DMS79 treated with DMSO at 0.1 percent for 48 hours (cell line): ENCODE data around the gene SLC7A4.
A peak's percentile ranks its signal among the peaks of the same experiment; 100 is the strongest.
"Not testable (repeated sequence)": the region's sequence is repeated elsewhere in the genome, so short reads cannot be mapped to it uniquely, and the experiment has no call there.

Experiments used
- DNase-seq: peaks from one replicate; lab custom pipeline; 2025; lab: John Stamatoyannopoulos, UW

The SLC7A4 gene

DNA sequence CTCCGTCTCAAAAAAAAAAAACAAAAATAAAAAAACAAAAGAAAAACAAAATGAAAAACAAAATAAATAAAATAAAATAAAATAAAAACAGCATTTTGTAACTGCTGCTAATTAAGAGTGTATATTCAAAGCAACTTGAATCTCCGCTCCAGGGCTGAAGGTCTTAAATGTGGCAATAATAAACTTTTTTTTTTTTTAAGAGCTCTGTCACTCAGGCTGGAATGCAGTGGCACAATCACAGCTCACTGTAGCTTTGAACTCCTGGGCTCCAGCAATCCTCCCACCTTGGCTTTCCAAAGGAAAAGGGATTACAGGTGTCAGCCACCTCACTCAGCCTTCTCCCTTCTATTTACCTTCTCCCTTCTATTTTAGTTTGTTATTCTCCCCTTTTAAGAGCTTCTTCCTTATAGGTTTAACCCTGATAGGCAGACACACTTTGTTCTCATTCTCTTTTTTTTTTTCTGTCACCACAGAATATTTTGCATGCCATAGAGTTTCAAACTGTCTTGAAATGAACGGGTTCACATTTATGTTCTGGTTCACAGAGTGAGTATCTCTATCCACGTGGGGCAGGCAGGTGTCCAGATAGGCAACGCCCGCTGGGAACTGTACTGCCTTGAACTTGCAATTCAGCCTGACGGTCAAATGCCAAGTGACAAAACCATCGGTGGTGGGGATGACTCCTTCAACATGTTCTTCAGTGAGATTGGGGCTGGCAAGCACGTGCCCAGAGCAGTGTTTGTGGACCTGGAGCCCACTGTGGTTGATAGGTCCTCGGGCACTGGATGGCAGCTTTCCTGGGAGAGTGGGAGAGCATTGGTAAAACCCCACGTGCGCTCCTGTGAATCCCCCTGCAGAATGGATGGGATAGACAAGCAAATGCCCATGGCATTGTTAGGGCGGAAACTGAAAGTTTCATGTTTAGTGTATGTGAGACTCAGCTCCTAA, 32.8 kb upstream of the SLC7A4 start:
- DNase-seq = no peak

DNA sequence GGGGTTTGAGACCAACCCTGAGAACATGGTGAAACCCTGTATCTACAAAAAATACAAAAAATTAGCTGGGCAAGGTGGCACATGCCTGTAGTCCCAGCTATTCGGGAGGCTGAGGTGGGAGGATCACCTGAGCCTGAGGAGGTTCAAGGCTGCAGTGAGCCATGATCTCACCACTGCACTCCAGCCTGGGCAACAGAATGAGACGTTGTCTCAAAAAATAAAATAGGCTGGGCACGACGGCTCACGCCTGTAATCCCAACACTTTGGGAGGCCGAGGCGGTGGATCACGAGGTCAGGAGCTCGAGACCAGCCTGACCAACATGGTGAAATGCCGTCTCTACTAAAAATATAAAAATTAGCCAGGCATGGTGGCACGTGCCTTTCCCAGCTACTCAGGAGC, 32.1 kb upstream of the SLC7A4 start:
- not testable (repeated sequence) for DNase-seq

DNA sequence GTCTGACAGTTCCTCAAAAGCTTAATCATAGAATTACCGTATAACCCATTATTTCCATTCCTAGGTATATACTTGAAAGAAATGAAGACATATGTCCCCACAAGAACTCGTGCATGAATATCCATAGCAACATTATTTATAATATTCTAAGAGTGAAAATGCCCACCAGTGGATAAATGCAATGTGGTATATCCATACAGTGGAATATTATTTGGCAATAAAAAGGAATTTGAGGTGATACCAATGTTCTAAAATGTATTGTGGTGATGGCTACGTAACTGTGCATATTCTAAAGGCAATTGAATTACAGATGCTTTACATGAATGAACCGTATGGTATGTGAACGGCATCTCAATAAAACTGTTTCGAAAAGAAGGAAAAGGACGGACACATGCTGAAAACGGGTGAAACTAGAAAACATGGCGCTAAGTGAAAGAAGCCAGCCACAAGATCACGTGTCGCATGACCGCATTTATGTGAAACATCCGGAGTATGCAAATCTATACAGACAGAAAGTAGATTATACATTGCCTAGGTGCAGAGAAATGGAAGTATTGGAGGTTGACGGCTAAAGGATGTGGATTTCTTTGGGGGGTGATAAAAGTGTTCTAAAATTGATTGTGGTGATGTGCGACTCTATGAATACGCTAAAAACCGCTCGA, 29.4 kb upstream of the SLC7A4 start:
- not testable (repeated sequence) for DNase-seq

DNA sequence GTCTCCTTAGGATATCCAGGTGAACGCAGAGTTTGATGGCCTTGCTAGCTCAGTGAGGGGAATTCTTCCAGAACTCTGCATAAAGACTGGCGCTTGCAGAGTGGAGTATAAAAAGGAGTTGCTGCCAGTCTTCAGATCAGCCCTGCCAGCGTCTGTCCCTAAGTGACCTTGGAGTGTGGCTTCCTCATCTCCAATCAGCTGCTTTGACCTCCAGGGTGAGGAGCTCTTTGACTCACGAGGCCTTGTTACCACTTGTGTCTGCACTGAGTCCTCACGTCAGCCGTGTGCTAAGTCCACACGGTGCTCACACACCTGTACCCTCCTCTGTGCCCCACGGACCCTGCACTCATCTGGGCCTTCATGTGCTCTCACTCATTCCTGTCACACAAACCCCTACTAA, 28.0 kb upstream of the SLC7A4 start:
- not testable (repeated sequence) for DNase-seq

DNA sequence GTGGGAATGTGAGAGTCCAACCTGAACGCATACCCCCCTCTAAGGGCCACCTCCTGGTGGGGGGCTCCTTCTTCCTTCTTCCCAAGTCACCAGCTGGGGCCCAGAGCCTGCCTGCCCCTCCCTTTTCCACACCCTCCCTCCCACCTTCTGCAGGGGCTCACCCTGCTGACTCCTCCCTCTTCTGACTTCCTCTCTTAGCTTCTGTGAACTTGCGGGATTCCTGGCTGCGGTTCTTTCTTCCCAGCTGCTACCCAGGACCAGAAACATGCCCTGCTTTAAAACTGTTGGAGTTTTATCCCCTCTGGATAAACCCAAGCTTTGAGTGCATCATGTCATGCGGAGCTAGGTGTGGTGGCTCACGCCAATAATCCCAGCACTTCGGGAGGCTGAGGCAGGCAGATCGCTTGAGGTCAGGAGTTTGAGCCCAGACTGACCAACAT, 23.5 kb upstream of the SLC7A4 start:
- no peak for DNase-seq

DNA sequence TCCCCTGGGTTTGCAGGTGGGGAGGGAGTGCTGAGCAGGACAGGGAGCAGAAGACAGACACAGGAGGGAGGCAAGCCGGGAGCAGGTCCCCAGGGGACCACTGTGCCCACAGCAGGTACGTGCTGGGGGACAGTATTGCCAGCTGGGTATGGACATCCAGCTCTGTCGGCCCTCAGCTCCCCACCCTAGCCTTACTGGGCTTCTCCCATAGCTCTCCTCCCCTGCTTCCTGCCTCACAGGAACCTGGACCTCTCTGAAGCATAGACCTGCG, 23.1 kb upstream of the SLC7A4 start:
- no peak for DNase-seq

GRCh38 chr22:21054714-21055563, 22.6 kb upstream of the SLC7A4 start:
- DNase-seq = no peak

- DNase-seq = no peak
Measured at GRCh38 chr22:21054046-21054713, 21.8 kb upstream of the SLC7A4 start.

- DNase-seq = no peak
Measured at GRCh38 chr22:21052715-21053459, 20.5 kb upstream of the SLC7A4 start.

DNA sequence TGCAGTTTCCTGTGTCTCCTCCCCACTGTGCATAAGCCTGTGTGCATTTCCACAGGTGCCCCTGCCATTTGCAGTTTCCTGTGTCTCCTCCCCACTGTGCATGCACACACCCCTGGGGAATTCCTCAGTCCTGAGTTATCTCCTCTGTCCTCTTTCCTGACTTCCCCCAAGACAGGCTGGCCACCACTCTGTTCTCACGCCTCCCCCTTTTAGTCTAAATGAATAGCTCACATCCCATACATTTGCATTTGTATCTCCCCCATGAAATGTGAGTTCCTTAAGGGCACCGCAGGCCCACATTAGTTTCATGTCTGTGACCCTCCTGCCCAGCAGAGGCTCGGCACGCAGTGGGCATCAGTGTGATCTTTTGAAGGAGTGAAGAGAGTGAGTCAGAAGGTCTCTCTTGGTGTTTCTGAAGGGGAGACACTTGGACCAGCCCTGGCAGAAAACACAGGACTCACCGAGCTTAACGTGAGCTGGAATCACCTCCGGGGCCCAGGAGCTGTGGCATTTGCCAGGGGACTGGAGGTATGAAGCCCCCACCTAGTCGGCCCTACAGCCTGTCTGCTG, 19.6 kb upstream of the SLC7A4 start:
- no peak for DNase-seq

GRCh38 chr22:21051145-21051830, 18.9 kb upstream of the SLC7A4 start:
- DNase-seq = peak; percentile 6

GRCh38 chr22:21048965-21049364, 16.6 kb upstream of the SLC7A4 start:
- not testable (repeated sequence) for DNase-seq

DNA sequence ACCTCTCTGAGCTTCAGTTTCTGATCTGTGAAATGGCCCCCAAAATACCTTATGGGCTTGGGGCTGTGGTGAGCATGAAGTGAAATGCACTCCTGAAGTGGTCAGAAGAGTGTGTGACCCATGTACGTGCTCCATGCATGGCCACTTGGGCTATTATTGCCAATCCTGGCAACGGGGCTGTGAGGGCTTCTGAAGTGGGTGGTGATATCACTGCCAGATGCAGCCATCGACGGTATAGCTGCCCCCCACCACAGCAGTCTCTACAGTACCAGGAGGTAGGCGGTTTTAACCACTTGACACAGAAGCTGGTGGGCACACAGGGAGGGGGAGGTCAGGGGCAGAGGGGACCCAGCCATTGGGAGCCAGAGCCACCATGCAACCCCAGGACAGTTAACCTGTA, 16.1 kb upstream of the SLC7A4 start:
- not testable (repeated sequence) for DNase-seq

GRCh38 chr22:21047730-21048129, 15.4 kb upstream of the SLC7A4 start:
- DNase-seq = no peak

GRCh38 chr22:21047035-21047661, 14.8 kb upstream of the SLC7A4 start:
- DNase-seq = no peak

DNA sequence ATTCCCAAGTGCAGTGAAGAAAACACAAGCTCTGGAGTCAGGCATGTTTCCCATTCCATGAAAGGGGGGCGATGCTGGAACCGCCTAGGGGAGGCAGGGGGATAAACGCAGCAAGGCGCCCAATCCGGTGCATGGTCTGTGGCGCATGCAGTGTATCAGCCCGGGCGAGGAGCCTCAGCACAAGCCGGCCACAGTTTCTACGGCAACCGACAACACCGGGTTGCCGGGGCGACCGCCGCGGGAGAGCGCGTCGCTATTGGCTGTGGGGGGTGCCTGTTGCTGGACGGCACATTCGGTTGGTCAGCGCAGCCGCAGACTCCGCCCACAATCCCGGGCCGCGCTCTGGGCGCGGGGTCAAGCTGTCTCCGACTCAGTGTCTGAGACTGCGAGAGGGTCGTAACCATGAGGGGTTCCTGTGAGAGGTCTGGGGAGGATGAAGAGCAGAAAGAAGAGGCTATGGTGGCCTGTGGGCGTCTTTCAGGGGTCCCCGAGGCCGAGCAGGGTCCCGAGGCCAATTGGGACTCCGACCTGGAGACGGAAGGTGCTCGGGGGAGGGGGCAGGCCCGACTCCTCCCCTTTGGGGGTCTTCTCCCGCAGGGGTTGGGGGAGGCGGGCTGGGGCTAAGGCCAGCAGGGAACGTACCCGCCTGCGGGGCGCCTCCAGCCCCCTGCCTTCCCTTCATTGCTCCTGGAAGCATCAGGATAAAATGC, 13.4 kb upstream of the SLC7A4 start, which contains the start of gene LRRC74B:
LRRC74B (plus strand) TSS at position 362 of the 710 bp plus-strand sequence; CDS start at position 403, 41 bp downstream.
- peak; percentile 62 for DNase-seq

GRCh38 chr22:21044931-21045584, 12.7 kb upstream of the SLC7A4 start:
- peak; percentile 45 for DNase-seq

GRCh38 chr22:21043860-21044535, 11.6 kb upstream of the SLC7A4 start:
- no peak for DNase-seq
